HT1080 (cell line): ENCODE data around the gene SEPTIN10. TPM values are rescaled to one million over a fixed set of nuclear protein-coding genes. Genes with fewer than 3 reads are reported as not detected.
"Not testable (repeated sequence)": the region's sequence is repeated elsewhere in the genome, so short reads cannot be mapped to it uniquely, and the experiment has no call there.

Experiments used
- DNase-seq: peaks from one replicate; pipeline ENCODE4 v3.0.0-alpha.2; 2015; ENCODE audit warnings: low read depth
- total RNA-seq: library from RNA; depleted of rRNA; stranded (reverse); fragments of >200 nt; shearing (Covaris generic); gene quantifications from 2 replicates; pipeline ENCODE4 v1.2.3, GENCODE V29; 2014

SEPTIN10 gene
- total RNA-seq, 1 experiment from 2014 or later, result 45.2 TPM

GRCh38 chr2:109635426-109636304, 21.9 kb upstream of the SEPTIN10 start:
- no peak for DNase-seq

- no peak for DNase-seq
Measured at GRCh38 chr2:109633284-109633961, 19.7 kb upstream of the SEPTIN10 start.

DNA sequence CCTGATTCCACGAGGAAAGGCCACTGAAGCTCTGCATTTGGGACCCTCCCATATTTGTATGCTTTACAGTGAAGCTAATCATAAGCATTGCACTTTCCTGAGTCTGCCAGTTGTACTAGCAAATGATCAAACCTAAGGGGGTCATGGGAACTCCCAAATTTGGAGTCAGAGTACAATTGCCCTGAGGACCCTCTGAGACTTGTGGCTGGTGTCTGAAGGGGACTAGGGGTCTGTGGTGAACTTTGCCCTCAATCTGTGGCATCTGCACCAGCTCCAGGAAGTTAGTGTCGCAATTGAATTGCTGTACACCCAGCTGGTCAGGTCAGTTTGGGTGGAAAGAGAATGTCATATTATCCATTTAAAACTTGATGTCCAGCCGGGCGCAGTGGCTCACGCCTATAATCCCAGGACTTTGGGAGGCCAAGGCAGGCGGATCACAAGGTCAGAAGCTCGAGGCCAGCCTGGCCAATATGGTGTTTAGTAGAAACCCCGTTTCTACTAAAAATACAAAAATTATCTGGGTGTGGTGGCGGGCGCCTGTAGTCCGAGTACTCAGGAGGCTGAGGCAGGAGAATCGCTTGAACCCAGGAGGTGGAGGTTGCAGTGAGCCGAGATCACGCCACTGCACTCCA, 18.5 kb upstream of the SEPTIN10 start:
- no peak for DNase-seq

- DNase-seq, result no peak
Measured at GRCh38 chr2:109631741-109632140, 18.0 kb upstream of the SEPTIN10 start.

DNA sequence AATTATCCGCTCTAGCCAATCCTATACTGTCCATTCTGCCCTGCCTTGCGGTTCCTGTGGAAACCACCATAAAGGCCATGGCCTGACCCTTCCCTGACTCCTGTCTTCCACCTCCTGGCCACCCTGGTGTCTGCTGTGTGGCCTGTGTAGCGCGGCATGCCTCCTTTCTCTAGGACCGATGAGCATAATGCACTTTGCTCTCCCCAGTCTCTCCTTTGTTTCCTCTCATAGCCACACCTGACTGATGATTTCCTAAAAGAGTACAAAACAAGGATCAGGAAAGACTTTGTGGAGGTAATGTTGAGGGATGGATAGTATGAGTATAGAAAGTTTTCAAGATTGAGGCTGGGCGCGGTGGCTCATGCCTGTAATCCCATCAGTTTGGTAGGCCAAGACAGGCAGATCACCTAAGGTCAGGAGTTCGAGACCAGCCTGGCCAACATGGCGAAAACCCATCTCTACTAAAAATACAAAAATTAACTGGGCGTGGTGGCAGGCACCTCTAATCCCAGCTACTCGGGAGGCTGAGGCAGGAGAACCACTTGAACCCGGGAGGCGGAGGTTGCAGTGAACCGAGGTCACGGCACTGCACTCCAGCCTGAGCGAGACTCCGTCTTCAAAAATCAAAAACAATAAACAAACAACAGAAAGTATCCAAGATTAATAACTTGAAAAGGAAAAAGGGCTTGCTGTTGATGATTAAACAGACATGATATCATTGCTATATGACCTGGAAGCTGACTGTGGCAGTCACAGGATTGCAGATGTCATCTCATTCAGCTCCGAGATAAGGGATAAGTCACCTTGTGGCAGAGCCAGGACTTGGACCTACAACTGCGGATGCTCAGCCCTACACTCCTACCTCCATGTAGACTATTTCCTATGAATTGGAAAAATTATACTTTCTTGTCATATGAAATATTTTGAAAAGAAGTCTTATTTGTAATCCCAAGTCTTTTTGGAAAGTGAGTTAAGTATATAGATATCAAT, 17.0 kb upstream of the SEPTIN10 start:
- DNase-seq, result no peak

DNA sequence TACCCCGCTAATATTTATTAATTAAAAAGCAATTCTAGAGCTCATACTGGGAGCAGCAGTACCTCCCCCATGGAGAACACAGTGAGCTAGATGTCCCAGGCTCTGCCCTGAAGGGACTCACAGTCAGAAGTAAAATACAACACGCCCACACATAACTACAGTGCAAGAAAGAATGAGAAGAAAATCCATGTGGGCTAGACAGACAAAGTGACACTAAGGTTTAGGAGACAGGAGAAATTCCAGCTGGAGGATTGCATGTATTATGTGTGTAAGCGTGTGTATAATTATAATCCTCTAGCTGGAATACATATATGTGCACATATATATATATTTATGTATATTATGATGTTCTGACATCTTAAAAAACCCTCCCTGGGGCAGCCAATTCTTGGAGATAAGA, 16.1 kb upstream of the SEPTIN10 start:
- DNase-seq, result no peak

GRCh38 chr2:109628321-109628720, 14.6 kb upstream of the SEPTIN10 start:
- DNase-seq, result not testable (repeated sequence)

DNA sequence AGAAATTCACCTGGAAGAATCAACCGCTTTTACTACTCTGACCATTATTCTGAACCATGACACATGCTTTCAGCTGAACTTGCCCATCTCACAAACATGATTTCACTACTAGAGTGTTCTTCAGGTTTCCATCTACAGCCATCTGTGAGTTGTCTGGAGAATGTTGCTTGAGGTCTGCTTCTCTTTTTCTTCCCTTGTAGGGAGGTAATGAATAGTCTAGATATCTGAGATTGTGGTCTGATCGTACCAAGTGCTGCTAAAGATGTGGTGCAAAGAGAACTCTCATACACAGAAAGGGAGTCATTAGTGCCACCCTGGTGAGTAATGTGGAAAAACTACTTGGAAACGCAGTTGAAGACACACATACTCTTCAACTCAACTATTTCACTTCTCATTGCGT, 10.6 kb upstream of the SEPTIN10 start:
- no peak for DNase-seq

GRCh38 chr2:109623923-109624322, 10.2 kb upstream of the SEPTIN10 start:
- DNase-seq, result no peak

- DNase-seq, result no peak
Measured at GRCh38 chr2:109623297-109623696, 9.5 kb upstream of the SEPTIN10 start.

GRCh38 chr2:109619032-109619615, 5.4 kb upstream of the SEPTIN10 start:
- DNase-seq, result no peak

- DNase-seq, result no peak
Measured at GRCh38 chr2:109616184-109616583, 2.4 kb upstream of the SEPTIN10 start.

DNA sequence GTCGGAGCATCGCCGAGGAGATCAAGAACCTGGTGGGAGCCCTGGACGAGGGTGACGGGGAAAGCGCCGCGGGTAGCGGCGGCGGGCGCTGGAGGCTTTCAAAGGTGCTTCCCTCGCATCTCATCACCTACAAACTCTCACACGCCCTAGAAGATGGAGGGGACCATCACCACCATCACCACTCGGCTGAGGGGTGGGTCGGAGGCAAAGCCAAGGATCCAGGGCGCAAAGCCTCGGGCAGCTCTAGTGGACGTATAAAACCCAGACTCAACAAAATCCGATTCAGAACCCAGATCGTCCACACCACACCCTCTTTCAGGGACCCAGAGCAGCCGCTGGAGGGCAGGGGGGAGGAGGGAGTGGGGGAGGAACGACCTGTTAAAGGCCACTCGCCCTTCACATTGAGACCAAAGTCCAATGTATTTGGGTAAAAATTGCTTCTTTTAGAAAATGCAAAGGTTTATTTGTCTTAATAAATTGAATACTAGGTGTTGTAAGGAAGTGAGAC, 1.9 kb upstream of the SEPTIN10 start:
- DNase-seq, result no peak

DNA sequence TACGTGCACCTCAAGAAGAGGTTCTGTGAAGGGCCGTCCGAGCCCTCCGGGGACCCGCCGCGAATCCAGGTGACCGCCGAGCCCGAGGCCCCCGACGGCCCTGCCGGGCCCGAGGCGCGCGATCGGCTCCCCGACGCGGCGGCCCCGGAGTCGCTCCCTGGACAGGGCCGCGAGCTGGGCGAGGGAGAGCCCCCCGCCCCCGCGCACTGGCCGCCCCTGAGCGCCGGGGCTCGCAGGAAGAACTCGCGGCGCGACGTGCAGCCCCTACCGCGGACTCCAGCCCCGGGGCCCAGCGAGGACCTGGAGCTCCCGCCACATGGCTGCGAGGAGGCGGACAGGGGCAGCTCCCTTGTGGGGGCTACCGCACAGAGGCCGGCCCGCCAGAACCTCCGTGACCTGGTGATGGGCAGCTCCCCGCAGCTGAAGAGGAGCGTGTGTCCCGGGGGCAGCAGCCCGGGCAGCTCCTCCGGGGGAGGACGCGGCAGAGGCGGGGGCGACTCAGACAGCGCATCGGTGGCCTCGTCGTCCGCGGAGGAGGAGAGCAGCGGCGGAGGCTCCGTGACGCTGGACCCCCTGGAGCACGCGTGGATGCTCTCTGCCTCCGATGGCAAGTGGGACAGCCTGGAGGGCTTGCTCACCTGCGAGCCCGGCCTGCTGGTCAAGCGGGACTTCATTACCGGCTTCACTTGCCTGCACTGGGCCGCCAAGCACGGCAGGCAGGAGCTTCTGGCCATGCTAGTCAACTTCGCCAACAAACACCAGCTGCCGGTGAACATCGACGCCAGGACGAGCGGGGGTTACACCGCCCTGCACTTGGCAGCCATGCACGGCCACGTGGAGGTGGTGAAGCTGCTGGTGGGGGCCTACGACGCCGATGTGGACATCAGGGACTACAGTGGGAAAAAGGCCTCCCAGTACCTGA, 1.2 kb upstream of the SEPTIN10 start:
- peak; percentile 30 for DNase-seq

DNA sequence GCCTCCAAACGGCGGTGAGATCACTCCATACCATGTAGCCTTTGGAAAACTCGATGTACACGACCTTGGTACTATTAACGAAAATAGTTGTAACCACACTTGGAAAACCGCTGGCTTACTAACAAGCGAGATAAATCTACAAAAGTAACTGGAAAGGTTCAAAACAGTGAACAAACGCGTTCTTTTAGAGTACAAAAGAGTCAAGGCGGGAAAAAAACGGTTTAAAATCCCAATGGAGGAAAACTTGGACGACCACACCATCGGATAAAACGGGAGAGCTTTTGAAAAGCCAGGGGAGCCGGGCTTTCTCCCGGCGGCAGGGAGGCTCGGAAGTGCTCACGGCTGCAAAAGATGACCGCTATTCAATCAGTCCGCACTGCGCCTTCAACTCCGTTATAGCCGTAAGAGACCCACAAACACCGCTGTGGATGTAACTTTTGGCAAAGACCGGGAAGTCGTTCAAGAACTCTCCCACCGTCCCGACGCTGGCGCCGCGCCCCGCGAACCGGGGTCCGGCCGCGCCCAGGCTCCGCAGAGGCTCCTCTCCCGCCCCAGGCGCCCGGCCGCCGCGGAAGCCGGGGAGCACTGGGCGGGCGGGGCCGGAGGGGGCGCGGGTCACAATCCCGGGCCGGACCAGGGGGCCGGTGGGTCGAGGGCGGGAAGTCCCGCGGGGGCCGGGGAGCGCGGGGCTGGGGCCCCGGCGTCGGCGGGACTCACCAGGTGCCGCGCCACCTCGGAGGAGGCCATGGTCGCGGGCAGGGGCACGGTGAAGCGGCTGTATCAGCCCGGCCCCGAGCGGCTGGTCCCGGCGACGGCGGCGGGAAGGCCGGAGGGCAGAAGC, 465 bp downstream of the SEPTIN10 start:
- peak; percentile 38 for DNase-seq

- peak; percentile 49 for DNase-seq
Measured at GRCh38 chr2:109611467-109612095, 2.2 kb downstream of the SEPTIN10 start.

GRCh38 chr2:109609352-109610024, 4.3 kb downstream of the SEPTIN10 start:
- peak; percentile 80 for DNase-seq
